RWPE1 (cell line): ENCODE data around the gene CCL20.
A peak's percentile ranks its signal among the peaks of the same experiment; 100 is the strongest.

Experiments
- CTCF ChIA-PET: fragments of 350-600 bp; sonication (Branson Sonifier 250); formaldehyde crosslinking; extraction: SDS; loops from one replicate; lab custom pipeline; 2021; lab: Yijun Ruan, JAX
- POLR2A ChIA-PET: fragments of 400-600 bp; formaldehyde crosslinking; extraction: SDS; loops from one replicate; lab custom pipeline; 2020; ENCODE audit warnings: antibody characterized with exemption; ENCODE audit not compliant: low non-redundant PET; lab: Yijun Ruan, JAX
- DNase-seq: peaks from one replicate; pipeline ENCODE4 v3.0.0; 2012; ENCODE audit warnings: low spot score
- H3K27ac ChIP-seq: fragments of 450-650 bp; 2 replicates; pipeline ENCODE4 v1.5.1; 2017
- TF ChIP-seq, protein P1 (sequence below): fragments of 450-650 bp; conservative IDR thresholded peaks from 2 replicates; pipeline ENCODE4 v1.5.1; 2017; ENCODE audit warnings: low read depth, mild to moderate bottlenecking

Gene CCL20

DNA sequence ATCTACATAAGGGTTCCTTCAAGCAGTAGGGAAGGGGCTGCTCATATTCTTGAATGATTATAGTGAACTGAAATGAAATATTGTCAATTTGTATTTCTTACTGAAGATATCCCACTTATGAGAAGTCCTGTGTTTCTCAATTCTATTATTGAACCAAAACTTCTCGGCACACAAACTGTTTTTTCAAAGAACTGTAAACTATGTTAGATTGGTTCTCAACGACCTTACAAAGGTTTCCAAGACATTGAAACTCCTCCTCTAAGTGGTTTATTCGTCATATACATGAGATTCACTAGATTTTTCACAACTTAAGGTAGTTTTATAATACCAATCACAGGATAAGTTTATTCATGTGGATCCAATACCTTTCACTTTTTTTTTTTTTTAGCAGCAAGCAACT is 1.4 kb downstream of the CCL20 start:
- POLR2A ChIA-PET, result no interaction called here
- DNase-seq, result no peak
- TF ChIP-seq, protein P1, sequence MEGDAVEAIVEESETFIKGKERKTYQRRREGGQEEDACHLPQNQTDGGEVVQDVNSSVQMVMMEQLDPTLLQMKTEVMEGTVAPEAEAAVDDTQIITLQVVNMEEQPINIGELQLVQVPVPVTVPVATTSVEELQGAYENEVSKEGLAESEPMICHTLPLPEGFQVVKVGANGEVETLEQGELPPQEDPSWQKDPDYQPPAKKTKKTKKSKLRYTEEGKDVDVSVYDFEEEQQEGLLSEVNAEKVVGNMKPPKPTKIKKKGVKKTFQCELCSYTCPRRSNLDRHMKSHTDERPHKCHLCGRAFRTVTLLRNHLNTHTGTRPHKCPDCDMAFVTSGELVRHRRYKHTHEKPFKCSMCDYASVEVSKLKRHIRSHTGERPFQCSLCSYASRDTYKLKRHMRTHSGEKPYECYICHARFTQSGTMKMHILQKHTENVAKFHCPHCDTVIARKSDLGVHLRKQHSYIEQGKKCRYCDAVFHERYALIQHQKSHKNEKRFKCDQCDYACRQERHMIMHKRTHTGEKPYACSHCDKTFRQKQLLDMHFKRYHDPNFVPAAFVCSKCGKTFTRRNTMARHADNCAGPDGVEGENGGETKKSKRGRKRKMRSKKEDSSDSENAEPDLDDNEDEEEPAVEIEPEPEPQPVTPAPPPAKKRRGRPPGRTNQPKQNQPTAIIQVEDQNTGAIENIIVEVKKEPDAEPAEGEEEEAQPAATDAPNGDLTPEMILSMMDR, result no peak
- CTCF ChIA-PET, result interaction anchor here (0.5 to 0.6 kb wide), 2 partner anchors 35 to 49 kb away, joined by 3 to 4 read pairs; no protein-coding TSS in a partner anchor
- no peak overlapping the region for H3K27ac ChIP-seq

DNA sequence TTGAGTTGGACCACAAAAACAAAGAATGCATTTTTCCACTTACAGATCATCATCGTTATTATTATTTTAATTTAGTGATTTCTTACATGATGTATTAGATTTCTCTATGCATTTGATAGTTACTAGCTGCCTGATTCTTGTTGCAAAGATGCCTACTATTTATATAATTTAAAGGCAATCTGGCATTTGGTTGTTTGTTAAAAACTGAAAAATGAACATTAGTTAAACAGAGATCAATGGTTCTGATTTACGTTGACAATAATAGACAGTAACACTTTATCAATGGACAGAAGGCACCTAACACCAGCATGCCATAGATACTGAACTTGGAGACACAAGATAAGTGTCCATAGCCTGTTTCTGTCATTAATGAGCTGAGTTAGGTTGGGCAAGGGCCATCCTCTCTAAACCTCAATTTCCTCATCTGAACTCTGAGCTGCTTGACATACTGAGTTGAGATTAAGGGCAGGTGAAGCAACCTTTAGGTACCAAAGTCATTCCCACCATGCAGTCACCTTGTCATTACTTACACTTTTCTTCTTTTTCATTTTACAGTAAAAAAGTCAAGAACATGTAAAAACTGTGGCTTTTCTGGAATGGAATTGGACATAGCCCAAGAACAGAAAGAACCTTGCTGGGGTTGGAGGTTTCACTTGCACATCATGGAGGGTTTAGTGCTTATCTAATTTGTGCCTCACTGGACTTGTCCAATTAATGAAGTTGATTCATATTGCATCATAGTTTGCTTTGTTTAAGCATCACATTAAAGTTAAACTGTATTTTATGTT is 3.1 kb downstream of the CCL20 start:
- H3K27ac ChIP-seq, result no peak overlapping the region

DNA sequence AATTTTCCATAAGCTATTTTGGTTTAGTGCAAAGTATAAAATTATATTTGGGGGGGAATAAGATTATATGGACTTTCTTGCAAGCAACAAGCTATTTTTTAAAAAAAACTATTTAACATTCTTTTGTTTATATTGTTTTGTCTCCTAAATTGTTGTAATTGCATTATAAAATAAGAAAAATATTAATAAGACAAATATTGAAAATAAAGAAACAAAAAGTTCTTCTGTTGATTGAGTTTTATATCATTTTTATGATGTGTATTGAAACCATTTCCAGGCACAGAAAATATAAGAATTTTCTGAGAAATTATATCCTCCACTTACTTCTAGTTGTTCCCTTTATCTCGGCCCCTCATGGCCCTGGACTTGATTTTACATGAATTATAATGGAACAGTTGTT is 3.7 kb downstream of the CCL20 start:
- no peak overlapping the region; the same call in 1 of the 2 replicates for H3K27ac ChIP-seq
- DNase-seq, result no peak
- TF ChIP-seq, protein P1, result no peak
- ChIA-PET CTCF (no interaction called here), POLR2A (no interaction called here)

More for the DNA sequence above, 3.1 kb downstream of the CCL20 start:
- POLR2A ChIA-PET, result no interaction called here
- CTCF ChIA-PET, result no interaction called here
- TF ChIP-seq, protein P1, result no peak
- DNase-seq, result no peak

DNA sequence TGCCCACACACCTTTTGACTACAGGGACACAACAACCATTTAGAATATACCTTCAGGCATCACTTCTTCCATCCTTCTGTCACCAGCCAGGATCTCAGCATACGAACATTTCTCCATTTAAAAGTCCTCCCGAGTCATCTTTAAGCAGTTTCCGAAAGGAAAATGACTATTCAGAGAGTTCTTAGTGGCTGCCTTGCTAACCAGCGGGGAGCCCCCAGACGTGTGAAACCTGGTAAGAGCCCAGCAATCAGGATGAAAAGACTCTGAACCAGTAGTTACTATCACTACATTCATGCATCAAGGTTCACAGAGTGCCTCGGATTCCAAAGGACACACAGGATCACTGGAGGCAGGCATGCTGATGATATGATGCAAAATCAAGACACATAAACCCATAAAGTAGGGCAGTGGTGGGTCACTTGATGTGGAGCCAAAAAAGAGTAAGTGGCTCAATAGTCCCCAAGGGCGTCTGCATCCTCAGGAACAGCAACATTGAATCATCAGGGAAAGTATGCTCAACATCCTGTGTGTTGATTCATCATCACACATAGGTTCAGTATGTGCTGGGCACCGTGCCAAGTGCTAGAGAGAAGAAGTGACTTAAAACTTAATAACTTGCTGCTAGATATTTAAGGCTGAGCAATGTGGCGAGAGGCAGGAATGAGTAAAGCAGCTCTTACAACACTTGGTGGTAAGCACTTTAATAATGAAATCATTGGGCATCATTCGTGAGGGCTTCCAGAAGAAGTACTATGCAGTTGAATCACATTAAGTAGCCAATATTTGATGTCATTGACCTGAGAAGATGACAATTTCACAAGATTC is 4.4 kb downstream of the CCL20 start:
- ChIA-PET CTCF (interaction anchor here (0.5 to 1.6 kb wide), 3 partner anchors 11 to 71 kb away, joined by 3 to 5 read pairs (median 3); no protein-coding TSS in a partner anchor), POLR2A (interaction anchor here (0.6 kb wide), 1 partner anchor 871 kb away, joined by 3 read pairs; no protein-coding TSS in a partner anchor)
- H3K27ac ChIP-seq, result peak overlapping the region; percentile 93

DNA sequence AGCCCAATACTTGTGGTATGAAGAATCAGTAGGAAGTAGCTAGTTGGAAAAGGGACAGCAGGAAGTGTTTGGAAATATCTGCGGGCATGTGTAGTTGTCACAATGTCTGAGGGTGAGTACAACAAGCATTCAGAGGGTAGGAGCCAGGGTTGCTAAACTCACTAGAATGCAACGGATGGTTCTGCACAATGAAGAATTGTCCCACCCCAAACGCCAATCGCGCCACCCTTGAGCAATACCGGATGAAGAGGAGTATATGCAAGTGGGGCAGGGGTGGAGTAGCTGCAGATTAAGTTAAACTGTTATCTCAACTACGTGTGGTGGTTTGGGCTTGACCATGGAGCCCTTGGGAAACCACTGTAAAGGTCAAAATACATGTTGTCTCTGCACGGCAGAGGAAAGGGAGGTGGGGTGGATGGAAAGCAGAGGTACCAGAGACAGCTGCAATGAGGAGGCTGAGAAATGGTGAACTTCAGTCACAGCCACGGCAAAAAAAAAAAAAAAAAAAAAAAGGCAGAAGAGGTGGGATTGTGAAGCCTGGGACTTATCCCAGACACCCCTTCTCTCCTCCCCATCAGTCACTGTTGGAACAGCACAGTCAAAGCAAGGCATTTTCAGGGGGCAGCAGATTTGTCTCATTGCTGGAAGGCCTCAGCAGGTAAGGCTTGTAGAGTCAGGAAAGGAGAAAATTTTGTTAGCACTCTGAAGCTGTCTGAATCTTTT is 5.2 kb downstream of the CCL20 start:
- ChIA-PET CTCF (interaction anchor here (0.6 to 1.6 kb wide), 2 partner anchors 11 to 71 kb away, joined by 3 to 5 read pairs; no protein-coding TSS in a partner anchor), POLR2A (interaction anchor here (0.6 kb wide), 1 partner anchor 870 kb away, joined by 3 read pairs; no protein-coding TSS in a partner anchor)
- H3K27ac ChIP-seq, result peak overlapping the region; percentile 93
- TF ChIP-seq, protein P1, result no peak
- DNase-seq, result peak; percentile 52

More for the DNA sequence above, 4.4 kb downstream of the CCL20 start:
- TF ChIP-seq, protein P1, result no peak
- peak; percentile 97 for DNase-seq
